Natural killer cell (primary cell): Measurements from ENCODE around the gene SAG. TPM values are rescaled to one million over a fixed set of nuclear protein-coding genes. Genes with fewer than 3 reads are reported as not detected.

Experiments used
- ATAC-seq, 3 donors: fragments of 150-1000 bp in 2 of 3; fragments of 200-7000 bp in 1 of 3; cut with Tn5 transposase; 1 replicate in 1 of 3; 2 replicates in 2 of 3; pipeline ENCODE4 v1.10.0; 2021; ENCODE audit warnings: mild to moderate bottlenecking in 2 of 3, moderate library complexity in 2 of 3
- DNase-seq, 2 donors: peaks; one replicate each; pipeline versions ENCODE4 v3.0.0 to v3.0.0-alpha.2; 2013 to 2021; ENCODE audit warnings: mixed read lengths in 1 of 2
- H3K27ac ChIP-seq: one replicate; pipeline ENCODE4 v1.5.1; 2013; ENCODE audit warnings: mild to moderate bottlenecking, low read length
- H3K27me3 ChIP-seq: one replicate; pipeline ENCODE4 v1.6.1; 2013; ENCODE audit warnings: low read length; ENCODE audit not compliant: control insufficient read depth, insufficient read depth
- H3K36me3 ChIP-seq: one replicate; pipeline ENCODE4 v1.6.1; 2013; ENCODE audit warnings: low read length; ENCODE audit not compliant: control insufficient read depth, insufficient read depth
- H3K4me1 ChIP-seq: one replicate; pipeline ENCODE4 v1.6.1; 2013; ENCODE audit warnings: low read length; ENCODE audit not compliant: control insufficient read depth, insufficient read depth
- H3K4me3 ChIP-seq: one replicate; pipeline ENCODE4 v1.5.1; 2013; ENCODE audit warnings: low read length
- H3K9me3 ChIP-seq: one replicate; pipeline ENCODE4 v1.6.1; 2013; ENCODE audit warnings: low read length; ENCODE audit not compliant: control insufficient read depth, insufficient read depth
- H3K27ac Mint-ChIP-seq, 2 donors: one replicate each; pipeline ENCODE4 v1.8.0; 2022; ENCODE audit warnings: mild to moderate bottlenecking in 2 of 2, mixed read lengths in 2 of 2, moderate library complexity in 1 of 2
- H3K27me3 Mint-ChIP-seq, 2 donors: one replicate each; pipeline ENCODE4 v1.8.0; 2022; ENCODE audit warnings: low read depth in 2 of 2, mixed read lengths in 2 of 2
- H3K36me3 Mint-ChIP-seq: one replicate; pipeline ENCODE4 v1.8.0; 2022; ENCODE audit warnings: mixed read lengths
- H3K4me1 Mint-ChIP-seq, 2 donors: one replicate each; pipeline ENCODE4 v1.8.0; 2022; ENCODE audit warnings: mixed read lengths in 2 of 2
- H3K4me3 Mint-ChIP-seq: one replicate; pipeline ENCODE4 v1.8.0; 2022; ENCODE audit warnings: mild to moderate bottlenecking, moderate library complexity, mixed read lengths
- H3K9me3 Mint-ChIP-seq, 2 donors: one replicate each; pipeline ENCODE4 v1.8.0; 2022; ENCODE audit warnings: mixed read lengths in 2 of 2
- WGBS: methylation state at CpG from one replicate; pipeline ENCODE4 v1.1.7; 2013; ENCODE audit warnings: missing lambda C conversion rate; ENCODE audit not compliant: insufficient coverage; 5-methylcytosine and 5-hydroxymethylcytosine counted together
- intact Hi-C: fragments of 100-400 bp; cut with micrococcal nuclease; formaldehyde crosslinking; loops from one replicate; pipeline ENCODE4 v1.14.2; 2022
- total RNA-seq, 4 donors: library from RNA; stranded (reverse); fragments of 120-200 nt in 1 of 4; gene quantifications; one replicate each; pipeline versions ENCODE4 v1.2.3 to v1.2.4, GENCODE V29; 2013 to 2022
- TF ChIP-seq, protein P1 (sequence below): fragments of 200-600 bp; IDR thresholded peaks from one replicate; pipeline ENCODE4 v1.8.0; 2022; ENCODE audit warnings: antibody characterized with exemption

The SAG gene
- total RNA-seq, 3 donors from 2014 or later (not counting 1 experiment from before 2014, with no cell fraction given) = 0.11 to 0.33 (median 0.12) TPM

DNA sequence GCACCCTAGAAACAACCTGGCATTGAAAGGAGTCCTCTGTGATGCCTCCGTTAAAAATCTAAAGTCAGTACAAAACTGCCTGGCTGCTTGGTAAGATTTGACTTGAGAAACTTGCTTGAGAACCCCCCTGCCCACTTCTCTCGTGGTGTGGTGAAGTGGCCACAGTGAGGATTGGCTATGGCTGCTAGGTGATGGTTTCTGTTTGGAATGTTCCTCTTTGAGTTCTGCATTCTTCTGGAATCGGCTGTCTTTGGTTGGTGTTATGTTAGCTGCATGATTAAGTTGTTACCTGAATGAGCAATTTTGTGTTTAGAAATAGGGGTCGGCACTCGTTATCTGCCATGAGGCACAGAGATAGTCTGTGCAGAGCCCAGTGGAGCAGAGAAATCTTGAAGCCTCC, 21.7 kb upstream of the SAG start:
- no peak for ATAC-seq
- no peak overlapping the region for H3K27ac ChIP-seq
- H3K36me3 Mint-ChIP-seq = peaks cover 42% of the 10 kb centered on the region
- H3K4me3 Mint-ChIP-seq = no peak overlapping the region
- 97% methylated on average over 5 of the region's 5 CpGs for WGBS
- peaks cover 78% of the 10 kb centered on the region for H3K36me3 ChIP-seq
- no peaks in the 10 kb centered on the region for H3K27me3 Mint-ChIP-seq
- peaks cover 14% of the 10 kb centered on the region for H3K4me1 ChIP-seq
- H3K9me3 ChIP-seq = no peaks in the 10 kb centered on the region
- TF ChIP-seq, protein P1, sequence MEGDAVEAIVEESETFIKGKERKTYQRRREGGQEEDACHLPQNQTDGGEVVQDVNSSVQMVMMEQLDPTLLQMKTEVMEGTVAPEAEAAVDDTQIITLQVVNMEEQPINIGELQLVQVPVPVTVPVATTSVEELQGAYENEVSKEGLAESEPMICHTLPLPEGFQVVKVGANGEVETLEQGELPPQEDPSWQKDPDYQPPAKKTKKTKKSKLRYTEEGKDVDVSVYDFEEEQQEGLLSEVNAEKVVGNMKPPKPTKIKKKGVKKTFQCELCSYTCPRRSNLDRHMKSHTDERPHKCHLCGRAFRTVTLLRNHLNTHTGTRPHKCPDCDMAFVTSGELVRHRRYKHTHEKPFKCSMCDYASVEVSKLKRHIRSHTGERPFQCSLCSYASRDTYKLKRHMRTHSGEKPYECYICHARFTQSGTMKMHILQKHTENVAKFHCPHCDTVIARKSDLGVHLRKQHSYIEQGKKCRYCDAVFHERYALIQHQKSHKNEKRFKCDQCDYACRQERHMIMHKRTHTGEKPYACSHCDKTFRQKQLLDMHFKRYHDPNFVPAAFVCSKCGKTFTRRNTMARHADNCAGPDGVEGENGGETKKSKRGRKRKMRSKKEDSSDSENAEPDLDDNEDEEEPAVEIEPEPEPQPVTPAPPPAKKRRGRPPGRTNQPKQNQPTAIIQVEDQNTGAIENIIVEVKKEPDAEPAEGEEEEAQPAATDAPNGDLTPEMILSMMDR = no peak
- H3K27ac Mint-ChIP-seq = no peak overlapping the region
- H3K27me3 ChIP-seq = no peaks in the 10 kb centered on the region
- peaks cover 22 to 50% of the 10 kb centered on the region in 2 donors for H3K4me1 Mint-ChIP-seq
- no peaks in the 10 kb centered on the region for H3K9me3 Mint-ChIP-seq
- no peak for DNase-seq
- intact Hi-C loops = no loop called here
- no peak overlapping the region for H3K4me3 ChIP-seq

- TF ChIP-seq, protein P1 = no peak
- Mint-ChIP-seq H3K9me3 (no peaks in the 10 kb centered on the region), H3K27ac (no peak overlapping the region), H3K27me3 (no peaks in the 10 kb centered on the region), H3K4me1 (peaks cover 4 to 34% of the 10 kb centered on the region in 2 donors), H3K36me3 (peaks cover 53% of the 10 kb centered on the region), H3K4me3 (no peak overlapping the region)
- intact Hi-C loops = no loop called here
- 97% methylated on average over 5 of the region's 6 CpGs for WGBS
- no peak overlapping the region for H3K4me3 ChIP-seq
- H3K27ac ChIP-seq = no peak overlapping the region
- ATAC-seq (no peak), DNase-seq (no peak)
- no peaks in the 10 kb centered on the region for H3K9me3 ChIP-seq
- no peaks in the 10 kb centered on the region for H3K27me3 ChIP-seq
- H3K36me3 ChIP-seq = peaks cover 83% of the 10 kb centered on the region
- no peaks in the 10 kb centered on the region for H3K4me1 ChIP-seq
Observed at GRCh38 chr2:233287871-233288270, 19.7 kb upstream of the SAG start.

- 98% methylated on average over 5 of the region's 5 CpGs for WGBS
Observed at GRCh38 chr2:233288663-233289062, 19.0 kb upstream of the SAG start.

GRCh38 chr2:233289648-233290047, 18.0 kb upstream of the SAG start:
- Histone ChIP-seq H3K4me1 (no peaks in the 10 kb centered on the region), H3K36me3 (peaks cover 94% of the 10 kb centered on the region), H3K27ac (no peak overlapping the region), H3K9me3 (no peaks in the 10 kb centered on the region), H3K4me3 (no peak overlapping the region), H3K27me3 (no peaks in the 10 kb centered on the region)
- Mint-ChIP-seq H3K27me3 (no peaks in the 10 kb centered on the region), H3K36me3 (peaks cover 68% of the 10 kb centered on the region), H3K27ac (no peak overlapping the region), H3K4me1 (peaks cover 5 to 38% of the 10 kb centered on the region in 2 donors), H3K9me3 (no peaks in the 10 kb centered on the region), H3K4me3 (no peak overlapping the region)
- WGBS = 97% methylated on average over 12 of the region's 12 CpGs
- TF ChIP-seq, protein P1 = no peak
- no peak for DNase-seq
- ATAC-seq = no peak
- intact Hi-C loops = no loop called here

More at GRCh38 chr2:233288663-233289062, 19.0 kb upstream of the SAG start:
- Mint-ChIP-seq H3K4me1 (peaks cover under 1 to 31% of the 10 kb centered on the region in 2 donors), H3K27ac (no peak overlapping the region), H3K9me3 (no peaks in the 10 kb centered on the region), H3K36me3 (peaks cover 58% of the 10 kb centered on the region), H3K27me3 (no peaks in the 10 kb centered on the region), H3K4me3 (no peak overlapping the region)
- H3K27ac ChIP-seq = no peak overlapping the region
- no peak overlapping the region for H3K4me3 ChIP-seq
- DNase-seq = no peak
- H3K27me3 ChIP-seq = no peaks in the 10 kb centered on the region
- no peaks in the 10 kb centered on the region for H3K9me3 ChIP-seq
- TF ChIP-seq, protein P1 = no peak
- no peaks in the 10 kb centered on the region for H3K4me1 ChIP-seq
- intact Hi-C loops = no loop called here
- ATAC-seq = no peak
- H3K36me3 ChIP-seq = peaks cover 90% of the 10 kb centered on the region
